DND-41 (cell line): ENCODE results near the gene ACBD5.

Source experiments
- CTCF ChIP-seq: IDR thresholded peaks from 2 replicates; pipeline ENCODE4 v1.5.1; 2012; ENCODE audit warnings: borderline replicate concordance, low read length, moderate library complexity, mild to moderate bottlenecking; ENCODE audit not compliant: poor library complexity, severe bottlenecking; ENCODE audit errors: extremely low read depth
- EZH2 ChIP-seq: IDR thresholded peaks from 3 replicates; pipeline ENCODE4 v1.6.1; 2012; ENCODE audit warnings: borderline replicate concordance, low read depth, mild to moderate bottlenecking, moderate library complexity, low read length, inconsistent platforms; ENCODE audit not compliant: severe bottlenecking

DNA sequence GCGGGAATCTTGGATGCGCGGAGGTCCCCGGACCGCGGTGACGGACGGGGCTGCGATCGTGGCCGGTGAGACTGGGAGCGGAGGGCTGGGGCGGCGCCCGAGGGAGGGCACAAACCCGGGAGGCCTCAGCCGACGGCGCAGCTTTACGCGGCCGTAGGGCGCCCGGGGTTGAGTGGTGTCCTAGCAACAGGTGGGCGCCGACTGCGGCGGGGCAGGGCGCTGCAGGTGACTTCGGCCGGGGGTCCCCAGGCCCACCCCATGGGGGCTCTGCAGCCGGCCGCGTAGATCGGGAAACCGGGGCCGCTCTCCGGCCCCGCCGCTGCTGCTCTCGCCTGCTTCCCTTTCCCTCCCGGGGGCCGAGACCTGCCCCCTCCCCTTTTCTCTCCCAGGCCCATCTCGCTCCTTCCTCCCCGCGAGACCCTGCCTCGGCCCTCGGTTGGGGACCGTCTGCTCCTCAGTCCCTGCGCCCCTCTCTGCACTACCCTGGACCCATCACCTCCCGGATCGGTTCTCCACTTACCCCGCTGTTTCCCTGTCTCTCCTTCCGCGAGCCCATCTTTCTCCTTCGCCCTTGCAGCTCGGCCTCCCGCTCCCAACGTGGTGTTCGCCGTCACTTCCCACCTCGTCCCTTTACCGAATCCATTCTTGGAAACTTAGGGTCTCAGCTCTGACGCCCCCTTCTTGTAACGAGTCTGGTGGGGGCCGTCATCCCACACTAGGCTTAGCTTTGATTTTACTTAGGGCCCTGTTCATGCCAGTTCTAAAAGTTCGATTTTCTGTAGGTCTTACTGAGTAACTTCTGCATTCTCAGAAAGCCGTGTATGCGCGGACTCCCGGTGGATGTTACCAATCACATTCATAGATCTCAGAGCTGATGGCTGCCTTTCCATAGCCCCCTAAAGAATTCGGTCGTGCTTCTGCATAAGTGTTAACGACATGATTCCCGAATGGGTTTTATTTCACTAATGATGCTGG, 18.5 kb upstream of the ACBD5 start:
- TF ChIP-seq EZH2 = no peak
- TF ChIP-seq CTCF = no peak
